PC-9 (cell line): ENCODE measurements around the gene MCM5. TPM values are rescaled to one million over a fixed set of nuclear protein-coding genes. Genes with fewer than 3 reads are reported as not detected.
A peak's percentile ranks its signal among the peaks of the same experiment; 100 is the strongest.

Experiments used
- BruUV-seq: library from RNA; stranded (reverse); fragments of 400-500 nt; replicated peaks from 2 replicates; lab custom pipeline; 2021; lab: Mats Ljungman, UMichigan
- CTCF ChIA-PET: fragments of 300-600 bp; sonication (Branson Sonifier 250); formaldehyde crosslinking; loops from one replicate; lab custom pipeline; 2022; ENCODE audit warnings: antibody characterized with exemption; lab: Charles Lee
- POLR2A ChIA-PET: fragments of 300-600 bp; sonication (Branson Sonifier 250); formaldehyde crosslinking; loops from one replicate; lab custom pipeline; 2022; ENCODE audit warnings: antibody characterized with exemption; ENCODE audit not compliant: unreplicated experiment; lab: Charles Lee
- DNase-seq, 2 experiments: peaks; one replicate each; pipeline versions ENCODE4 v3.0.0 to v3.0.0-alpha.2; 2015 to 2022; ENCODE audit warnings: mixed read lengths in 1 of 2
- H2AFZ ChIP-seq: fragments of 200-600 bp; sonication (generic); 2 replicates; pipeline ENCODE4 v1.8.1; 2017; ENCODE audit warnings: antibody characterized with exemption
- H3F3A ChIP-seq: fragments of 200-600 bp; sonication (generic); 2 replicates; pipeline ENCODE4 v1.8.1; 2017; ENCODE audit warnings: antibody characterized with exemption, mild to moderate bottlenecking, low read depth; ENCODE audit not compliant: insufficient read depth
- H3K27ac ChIP-seq: fragments of 200-600 bp; sonication (generic); 2 replicates; pipeline ENCODE4 v1.6.1; 2016; ENCODE audit warnings: mixed run types
- H3K27me3 ChIP-seq: fragments of 200-600 bp; sonication (generic); 2 replicates; pipeline ENCODE4 v1.6.1; 2016; ENCODE audit warnings: low read depth, mixed run types; ENCODE audit not compliant: insufficient read depth
- H3K36me3 ChIP-seq: fragments of 200-600 bp; sonication (generic); 2 replicates; pipeline ENCODE4 v1.6.1; 2016; ENCODE audit warnings: low read depth, mixed run types
- H3K4me1 ChIP-seq: fragments of 200-600 bp; sonication (generic); replicated peaks from 2 replicates; pipeline ENCODE4 v1.6.1; 2016; ENCODE audit warnings: mixed run types; ENCODE audit not compliant: insufficient read depth
- H3K4me2 ChIP-seq: fragments of 200-600 bp; sonication (generic); 2 replicates; pipeline ENCODE4 v1.6.1; 2017; ENCODE audit warnings: mixed run types
- H3K4me3 ChIP-seq: fragments of 200-600 bp; sonication (generic); 2 replicates; pipeline ENCODE4 v1.6.1; 2016; ENCODE audit warnings: mixed run types
- H3K79me2 ChIP-seq: fragments of 200-600 bp; sonication (generic); 2 replicates; pipeline ENCODE4 v1.6.1; 2017; ENCODE audit warnings: low read depth, mixed run types
- H3K9me2 ChIP-seq: fragments of 200-600 bp; sonication (generic); 2 replicates; pipeline ENCODE4 v1.8.1; 2017; ENCODE audit warnings: mild to moderate bottlenecking; ENCODE audit not compliant: insufficient read depth
- H3K9me3 ChIP-seq: fragments of 200-600 bp; sonication (generic); 2 replicates; pipeline ENCODE4 v1.8.1; 2016; ENCODE audit warnings: low read depth; ENCODE audit not compliant: insufficient read depth
- H4K20me1 ChIP-seq: fragments of 200-600 bp; sonication (generic); 2 replicates; pipeline ENCODE4 v1.8.1; 2017; ENCODE audit not compliant: insufficient read depth
- EZH2 ChIP-seq: fragments of 200-600 bp; sonication (generic); IDR thresholded peaks from 2 replicates; pipeline ENCODE4 v1.8.0; 2017; ENCODE audit warnings: antibody characterized with exemption, low read depth
- intact Hi-C: fragments of 100-400 bp; cut with micrococcal nuclease; formaldehyde crosslinking; loops from one replicate; pipeline ENCODE4 v1.10.0; 2022; ENCODE audit not compliant: unreplicated experiment
- total RNA-seq: library from RNA; stranded (reverse); gene quantifications from 2 replicates; pipeline ENCODE4 v1.2.3, GENCODE V29; 2021
- TF ChIP-seq, protein P1 (sequence below): fragments of 200-600 bp; sonication (generic); conservative IDR thresholded peaks from 2 replicates; pipeline ENCODE4 v1.6.1; 2017; ENCODE audit warnings: mixed run types, antibody characterized with exemption, mild to moderate bottlenecking, moderate library complexity

The MCM5 gene
- total RNA-seq, 1 experiment from 2014 or later, result 115 TPM

DNA sequence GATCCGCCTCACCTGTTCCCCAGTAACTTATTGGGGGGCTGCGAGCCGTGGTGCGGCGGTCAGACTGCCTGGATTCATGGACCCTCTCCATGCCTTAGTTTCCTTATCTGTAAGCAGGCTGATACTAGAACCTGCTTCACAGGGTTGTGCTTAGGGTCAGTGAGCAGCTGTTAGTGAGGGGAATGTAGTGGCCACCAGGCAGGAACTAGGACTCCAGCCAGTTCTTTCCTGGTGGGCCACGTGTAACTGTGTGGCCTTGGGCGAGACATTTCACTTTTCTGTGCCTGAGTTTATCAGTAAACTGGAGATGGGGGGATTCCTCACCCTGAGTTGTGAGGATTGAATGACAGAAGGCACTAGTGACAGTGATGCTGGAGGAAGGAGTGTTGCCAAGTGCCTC is 24.8 kb downstream of the MCM5 start:
- H3K27me3 ChIP-seq, result no peaks in the 10 kb centered on the region
- DNase-seq, result no peak
- H2AFZ ChIP-seq, result no peak overlapping the region
- intact Hi-C loops, result no loop called here
- peak overlapping the region; percentile 14 for H3K4me2 ChIP-seq
- peak overlapping the region; percentile 89 for H3K27ac ChIP-seq
- no peak overlapping the region for H3K4me3 ChIP-seq
- peaks cover 48% of the 10 kb centered on the region for H3F3A ChIP-seq
- H3K36me3 ChIP-seq, result 0 out of 2 replicates have a peak, but pooled peaks cover 4% of the 10 kb centered on the region
- TF ChIP-seq, protein P1, sequence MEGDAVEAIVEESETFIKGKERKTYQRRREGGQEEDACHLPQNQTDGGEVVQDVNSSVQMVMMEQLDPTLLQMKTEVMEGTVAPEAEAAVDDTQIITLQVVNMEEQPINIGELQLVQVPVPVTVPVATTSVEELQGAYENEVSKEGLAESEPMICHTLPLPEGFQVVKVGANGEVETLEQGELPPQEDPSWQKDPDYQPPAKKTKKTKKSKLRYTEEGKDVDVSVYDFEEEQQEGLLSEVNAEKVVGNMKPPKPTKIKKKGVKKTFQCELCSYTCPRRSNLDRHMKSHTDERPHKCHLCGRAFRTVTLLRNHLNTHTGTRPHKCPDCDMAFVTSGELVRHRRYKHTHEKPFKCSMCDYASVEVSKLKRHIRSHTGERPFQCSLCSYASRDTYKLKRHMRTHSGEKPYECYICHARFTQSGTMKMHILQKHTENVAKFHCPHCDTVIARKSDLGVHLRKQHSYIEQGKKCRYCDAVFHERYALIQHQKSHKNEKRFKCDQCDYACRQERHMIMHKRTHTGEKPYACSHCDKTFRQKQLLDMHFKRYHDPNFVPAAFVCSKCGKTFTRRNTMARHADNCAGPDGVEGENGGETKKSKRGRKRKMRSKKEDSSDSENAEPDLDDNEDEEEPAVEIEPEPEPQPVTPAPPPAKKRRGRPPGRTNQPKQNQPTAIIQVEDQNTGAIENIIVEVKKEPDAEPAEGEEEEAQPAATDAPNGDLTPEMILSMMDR, result no peak
- no peak for TF ChIP-seq EZH2
- CTCF ChIA-PET, result interaction anchor here (0.5 to 0.6 kb wide), 2 partner anchors 49 to 112 kb away, joined by 9 read pairs; no protein-coding TSS in a partner anchor
- no peaks in the 10 kb centered on the region for H3K9me2 ChIP-seq
- H3K4me1 ChIP-seq, result peaks cover 39% of the 10 kb centered on the region
- no peaks in the 10 kb centered on the region for H3K9me3 ChIP-seq
- no peaks in the 10 kb centered on the region for H4K20me1 ChIP-seq
- no peaks in the 10 kb centered on the region for H3K79me2 ChIP-seq
- no TSS peak for BruUV-seq
- POLR2A ChIA-PET, result no interaction called here

GRCh38 chr22:35425546-35425945 is 25.6 kb downstream of the MCM5 start:
- ChIA-PET CTCF (interaction anchor here (0.5 to 0.6 kb wide), 2 partner anchors 48 to 111 kb away, joined by 9 read pairs; no protein-coding TSS in a partner anchor), POLR2A (no interaction called here)
- no peaks in the 10 kb centered on the region for H3K9me2 ChIP-seq
- peak overlapping the region; percentile 63 for H3K4me2 ChIP-seq
- DNase-seq, result no peak
- H3F3A ChIP-seq, result peaks cover 56% of the 10 kb centered on the region
- TF ChIP-seq, protein P1, result no peak
- TF ChIP-seq EZH2, result no peak
- H3K4me3 ChIP-seq, result peak overlapping the region; percentile 27; the same call in 1 of the 2 replicates
- H4K20me1 ChIP-seq, result no peaks in the 10 kb centered on the region
- no peaks in the 10 kb centered on the region for H3K79me2 ChIP-seq
- peaks cover 39% of the 10 kb centered on the region for H3K4me1 ChIP-seq
- no peaks in the 10 kb centered on the region for H3K36me3 ChIP-seq
- peak overlapping the region; percentile 89 for H3K27ac ChIP-seq
- no peaks in the 10 kb centered on the region for H3K9me3 ChIP-seq
- no TSS peak for BruUV-seq
- intact Hi-C loops, result no loop called here
- no peak overlapping the region for H2AFZ ChIP-seq
- H3K27me3 ChIP-seq, result no peaks in the 10 kb centered on the region

DNA sequence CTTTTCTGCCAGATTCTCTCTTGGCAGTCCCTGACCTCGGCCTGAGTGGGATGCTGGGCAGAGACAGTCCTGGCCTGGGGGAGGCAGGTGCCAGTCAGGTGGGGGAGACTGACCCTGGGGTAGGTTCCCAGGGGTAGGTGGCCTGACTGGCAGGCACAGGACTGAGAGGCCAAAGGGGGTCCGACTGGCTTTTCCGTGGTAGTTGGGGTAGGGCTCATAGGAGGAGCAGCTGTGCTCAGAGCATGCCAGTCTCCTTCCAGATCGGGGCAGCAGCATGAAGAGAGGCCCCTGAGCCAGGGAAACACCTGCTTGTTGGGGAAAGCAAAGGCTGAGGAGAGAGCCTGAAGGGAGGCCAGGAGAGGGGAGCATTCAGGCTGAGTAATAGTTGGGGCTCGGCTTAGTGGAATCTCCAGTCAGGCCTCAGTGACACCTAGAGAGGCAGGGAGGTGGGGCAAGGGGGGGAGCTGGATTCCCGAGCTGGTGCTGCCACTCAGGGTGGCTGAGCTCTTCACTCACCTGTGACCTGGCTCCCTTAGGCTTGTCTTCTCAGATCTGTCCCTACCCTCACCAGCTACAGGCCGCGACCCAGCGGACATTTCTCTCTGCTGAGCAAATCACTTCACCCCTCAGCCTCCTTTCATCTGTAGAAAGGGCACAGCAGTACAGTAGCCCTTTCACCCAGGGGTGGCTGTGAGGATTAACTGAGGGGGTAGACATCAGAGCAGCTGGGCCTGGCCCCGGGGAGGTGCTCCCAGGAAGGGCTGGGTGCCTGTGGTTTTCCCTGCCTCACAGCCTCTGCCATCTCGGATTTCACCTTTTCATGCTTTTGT is 26.2 kb downstream of the MCM5 start:
- intact Hi-C loops, result loop anchor here (1.0 to 2.0 kb wide), 4 partner anchors 67 to 698 kb away; no protein-coding TSS in a partner anchor
- POLR2A ChIA-PET, result interaction anchor here (0.6 to 1.1 kb wide), 5 partner anchors 75 to 217 kb away, joined by 3 to 13 read pairs (median 5); no protein-coding TSS in a partner anchor
- Histone ChIP-seq H3K27ac (peak overlapping the region; percentile 89), H3K4me2 (peak overlapping the region; percentile 63), H3K36me3 (no peaks in the 10 kb centered on the region), H3K27me3 (no peaks in the 10 kb centered on the region), H4K20me1 (no peaks in the 10 kb centered on the region), H3K79me2 (no peaks in the 10 kb centered on the region), H3K4me3 (peak overlapping the region; percentile 27), H3K9me2 (no peaks in the 10 kb centered on the region), H3K9me3 (no peaks in the 10 kb centered on the region), H3K4me1 (peaks cover 42% of the 10 kb centered on the region), H3F3A (peaks cover 60% of the 10 kb centered on the region), H2AFZ (peak overlapping the region; percentile 54; the same call in 1 of the 2 replicates)
- CTCF ChIA-PET, result interaction anchor here (1.5 kb wide), 1 partner anchor 75 kb away, joined by 7 read pairs; no protein-coding TSS in a partner anchor
- DNase-seq, result peak; percentile 84 to 88
- TF ChIP-seq, protein P1, result no peak
- TF ChIP-seq EZH2, result no peak
- no TSS peak for BruUV-seq
